Measurements from ENCODE around the gene ATP8A2. TPM values are rescaled to one million over a fixed set of nuclear protein-coding genes. Genes with fewer than 3 reads are reported as not detected.
"Not testable (repeated sequence)": the region's sequence is repeated elsewhere in the genome, so short reads cannot be mapped to it uniquely, and the experiment has no call there.

The ATP8A2 gene
- total RNA-seq, 2 experiments from 2014 or later = 1.1 to 1.2 TPM

GRCh38 chr13:25771641-25772478 is 400.1 kb downstream of the ATP8A2 start:
- ATAC-seq = no peak
- Mint-ChIP-seq H3K9me3 (ENCODE audit: insufficient read depth) (no peaks in the 10 kb centered on the region), H3K27me3 (ENCODE audit: low read depth) (no peaks in the 10 kb centered on the region), H3K4me1 (ENCODE audit: low read depth) (no peaks in the 10 kb centered on the region), H3K27ac (no peak overlapping the region), H3K4me3 (no peak overlapping the region), H3K36me3 (ENCODE audit: low read depth) (no peaks in the 10 kb centered on the region)
- DNase-seq = no peak
- ChIA-PET CTCF (no interaction called here), POLR2A (no interaction called here)

- H3K4me3 Mint-ChIP-seq; ATAC-seq; POLR2A ChIA-PET; H3K4me1 Mint-ChIP-seq (ENCODE audit: low read depth); H3K27ac Mint-ChIP-seq; H3K36me3 Mint-ChIP-seq (ENCODE audit: low read depth); H3K27me3 Mint-ChIP-seq (ENCODE audit: low read depth); H3K9me3 Mint-ChIP-seq (ENCODE audit: insufficient read depth); CTCF ChIA-PET; DNase-seq: not testable (repeated sequence)
These were observed 400.8 kb downstream of the ATP8A2 start for GRCh38 chr13:25772534-25772933.

- ATAC-seq; H3K27me3 Mint-ChIP-seq (ENCODE audit: low read depth); DNase-seq; H3K36me3 Mint-ChIP-seq (ENCODE audit: low read depth); H3K9me3 Mint-ChIP-seq (ENCODE audit: insufficient read depth); CTCF ChIA-PET; H3K27ac Mint-ChIP-seq; H3K4me3 Mint-ChIP-seq; H3K4me1 Mint-ChIP-seq (ENCODE audit: low read depth); POLR2A ChIA-PET: not testable (repeated sequence)
These were observed 402.3 kb downstream of the ATP8A2 start for GRCh38 chr13:25774056-25774455.

GRCh38 chr13:25775275-25775674 is 403.5 kb downstream of the ATP8A2 start:
- H3K27me3 Mint-ChIP-seq (ENCODE audit: low read depth) = no peaks in the 10 kb centered on the region
- no peaks in the 10 kb centered on the region for H3K9me3 Mint-ChIP-seq (ENCODE audit: insufficient read depth)
- H3K4me1 Mint-ChIP-seq (ENCODE audit: low read depth) = no peaks in the 10 kb centered on the region
- ChIA-PET CTCF (no interaction called here), POLR2A (interaction anchor here (0.5 kb wide), 1 partner anchor 1093 kb away, joined by 3 read pairs; no protein-coding TSS in a partner anchor)
- H3K27ac Mint-ChIP-seq = no peak overlapping the region
- H3K36me3 Mint-ChIP-seq (ENCODE audit: low read depth) = no peaks in the 10 kb centered on the region
- ATAC-seq (no peak), DNase-seq (no peak)
- H3K4me3 Mint-ChIP-seq = no peak overlapping the region

- H3K4me1 Mint-ChIP-seq (ENCODE audit: low read depth) = no peaks in the 10 kb centered on the region
- no peaks in the 10 kb centered on the region for H3K36me3 Mint-ChIP-seq (ENCODE audit: low read depth)
- H3K27me3 Mint-ChIP-seq (ENCODE audit: low read depth) = no peaks in the 10 kb centered on the region
- ChIA-PET CTCF (no interaction called here), POLR2A (no interaction called here)
- DNase-seq (no peak), ATAC-seq (no peak)
- no peaks in the 10 kb centered on the region for H3K9me3 Mint-ChIP-seq (ENCODE audit: insufficient read depth)
- no peak overlapping the region for H3K27ac Mint-ChIP-seq
- no peak overlapping the region for H3K4me3 Mint-ChIP-seq
These were observed 404.2 kb downstream of the ATP8A2 start for GRCh38 chr13:25775986-25776385.

- Mint-ChIP-seq H3K4me3 (no peak overlapping the region), H3K27ac (no peak overlapping the region), H3K9me3 (ENCODE audit: insufficient read depth) (no peaks in the 10 kb centered on the region), H3K27me3 (ENCODE audit: low read depth) (no peaks in the 10 kb centered on the region), H3K36me3 (ENCODE audit: low read depth) (no peaks in the 10 kb centered on the region), H3K4me1 (ENCODE audit: low read depth) (no peaks in the 10 kb centered on the region)
- DNase-seq (no peak), ATAC-seq (no peak)
- POLR2A ChIA-PET = no interaction called here
- CTCF ChIA-PET = no interaction called here
These were observed 404.9 kb downstream of the ATP8A2 start for GRCh38 chr13:25776722-25777121.

GRCh38 chr13:25777509-25777908 is 405.7 kb downstream of the ATP8A2 start:
- POLR2A ChIA-PET = no interaction called here

GRCh38 chr13:25778365-25778764 is 406.6 kb downstream of the ATP8A2 start:
- DNase-seq (no peak), ATAC-seq (no peak)
- no peaks in the 10 kb centered on the region for H3K4me1 Mint-ChIP-seq (ENCODE audit: low read depth)
- no peaks in the 10 kb centered on the region for H3K36me3 Mint-ChIP-seq (ENCODE audit: low read depth)
- no peaks in the 10 kb centered on the region for H3K9me3 Mint-ChIP-seq (ENCODE audit: insufficient read depth)
- no peak overlapping the region for H3K4me3 Mint-ChIP-seq
- CTCF ChIA-PET = no interaction called here
- H3K27me3 Mint-ChIP-seq (ENCODE audit: low read depth) = no peaks in the 10 kb centered on the region
- POLR2A ChIA-PET = no interaction called here
- no peak overlapping the region for H3K27ac Mint-ChIP-seq

More at GRCh38 chr13:25777509-25777908, 405.7 kb downstream of the ATP8A2 start:
- Mint-ChIP-seq H3K27me3 (ENCODE audit: low read depth) (no peaks in the 10 kb centered on the region), H3K4me3 (no peak overlapping the region), H3K27ac (no peak overlapping the region), H3K9me3 (ENCODE audit: insufficient read depth) (no peaks in the 10 kb centered on the region), H3K36me3 (ENCODE audit: low read depth) (no peaks in the 10 kb centered on the region), H3K4me1 (ENCODE audit: low read depth) (no peaks in the 10 kb centered on the region)
- ATAC-seq = no peak
- DNase-seq = no peak
- CTCF ChIA-PET = no interaction called here

GRCh38 chr13:25778808-25779305 is 407.1 kb downstream of the ATP8A2 start:
- CTCF ChIA-PET = no interaction called here
- no peaks in the 10 kb centered on the region for H3K27me3 Mint-ChIP-seq (ENCODE audit: low read depth)
- no peak overlapping the region for H3K4me3 Mint-ChIP-seq
- POLR2A ChIA-PET = no interaction called here
- no peaks in the 10 kb centered on the region for H3K4me1 Mint-ChIP-seq (ENCODE audit: low read depth)
- DNase-seq = no peak
- no peak overlapping the region for H3K27ac Mint-ChIP-seq
- no peak for ATAC-seq
- no peaks in the 10 kb centered on the region for H3K9me3 Mint-ChIP-seq (ENCODE audit: insufficient read depth)
- no peaks in the 10 kb centered on the region for H3K36me3 Mint-ChIP-seq (ENCODE audit: low read depth)

GRCh38 chr13:25783076-25783475 is 411.3 kb downstream of the ATP8A2 start:
- POLR2A ChIA-PET = no interaction called here

GRCh38 chr13:25783601-25784024 is 411.8 kb downstream of the ATP8A2 start:
- Mint-ChIP-seq H3K4me3 (no peak overlapping the region), H3K27ac (no peak overlapping the region), H3K9me3 (ENCODE audit: insufficient read depth) (no peaks in the 10 kb centered on the region), H3K4me1 (ENCODE audit: low read depth) (no peaks in the 10 kb centered on the region), H3K27me3 (ENCODE audit: low read depth) (no peaks in the 10 kb centered on the region), H3K36me3 (ENCODE audit: low read depth) (no peaks in the 10 kb centered on the region)
- ATAC-seq (no peak), DNase-seq (no peak)
- ChIA-PET CTCF (no interaction called here), POLR2A (no interaction called here)

More at GRCh38 chr13:25783076-25783475, 411.3 kb downstream of the ATP8A2 start:
- Mint-ChIP-seq H3K27ac (no peak overlapping the region), H3K27me3 (ENCODE audit: low read depth) (no peaks in the 10 kb centered on the region), H3K4me1 (ENCODE audit: low read depth) (no peaks in the 10 kb centered on the region), H3K9me3 (ENCODE audit: insufficient read depth) (no peaks in the 10 kb centered on the region), H3K36me3 (ENCODE audit: low read depth) (no peaks in the 10 kb centered on the region), H3K4me3 (no peak overlapping the region)
- CTCF ChIA-PET = no interaction called here
- no peak for ATAC-seq
- no peak for DNase-seq

GRCh38 chr13:25784119-25784518 is 412.3 kb downstream of the ATP8A2 start:
- POLR2A ChIA-PET = no interaction called here
- no peak for ATAC-seq
- CTCF ChIA-PET = no interaction called here
- Mint-ChIP-seq H3K4me1 (ENCODE audit: low read depth) (no peaks in the 10 kb centered on the region), H3K27ac (no peak overlapping the region), H3K27me3 (ENCODE audit: low read depth) (no peaks in the 10 kb centered on the region), H3K9me3 (ENCODE audit: insufficient read depth) (no peaks in the 10 kb centered on the region), H3K36me3 (ENCODE audit: low read depth) (no peaks in the 10 kb centered on the region), H3K4me3 (no peak overlapping the region)
- no peak for DNase-seq

GRCh38 chr13:25790137-25790536 is 418.4 kb downstream of the ATP8A2 start:
- CTCF ChIA-PET; H3K27me3 Mint-ChIP-seq (ENCODE audit: low read depth); ATAC-seq; DNase-seq; H3K9me3 Mint-ChIP-seq (ENCODE audit: insufficient read depth); POLR2A ChIA-PET; H3K27ac Mint-ChIP-seq; H3K4me1 Mint-ChIP-seq (ENCODE audit: low read depth); H3K36me3 Mint-ChIP-seq (ENCODE audit: low read depth); H3K4me3 Mint-ChIP-seq: not testable (repeated sequence)

Measured in activated CD8-positive, alpha-beta T cell treated with anti-CD3 and anti-CD28 coated beads, Interleukin-2, amount 10 ng/mL, durations not matched to agents 7 days and 5 days (primary cell).